Measurements from ENCODE around the gene MBOAT7.

MBOAT7 gene

DNA sequence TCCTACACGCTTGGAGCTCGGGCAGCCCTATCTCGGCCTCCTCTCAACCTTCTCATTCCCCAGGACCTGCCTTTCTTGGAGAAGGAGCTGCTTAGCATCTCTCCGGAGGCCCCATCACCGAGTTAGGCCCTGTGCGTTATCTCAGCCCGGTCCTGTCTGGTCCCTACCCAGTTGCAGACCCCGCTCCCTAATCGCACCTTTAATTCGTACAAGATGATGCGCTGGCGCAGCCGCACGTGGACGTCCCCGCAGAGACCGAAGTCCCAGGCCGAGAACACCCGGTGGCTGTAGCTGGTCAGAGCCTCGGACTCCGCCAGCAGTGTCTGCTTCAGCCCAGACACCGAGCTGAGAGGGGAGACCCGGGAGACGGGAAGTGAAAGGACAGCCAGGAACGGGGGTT lies 24.2 kb downstream of the MBOAT7 start:
- no peak overlapping the region for H3K4me3 ChIP-seq (ENCODE audit: low read depth, low read length)

DNA sequence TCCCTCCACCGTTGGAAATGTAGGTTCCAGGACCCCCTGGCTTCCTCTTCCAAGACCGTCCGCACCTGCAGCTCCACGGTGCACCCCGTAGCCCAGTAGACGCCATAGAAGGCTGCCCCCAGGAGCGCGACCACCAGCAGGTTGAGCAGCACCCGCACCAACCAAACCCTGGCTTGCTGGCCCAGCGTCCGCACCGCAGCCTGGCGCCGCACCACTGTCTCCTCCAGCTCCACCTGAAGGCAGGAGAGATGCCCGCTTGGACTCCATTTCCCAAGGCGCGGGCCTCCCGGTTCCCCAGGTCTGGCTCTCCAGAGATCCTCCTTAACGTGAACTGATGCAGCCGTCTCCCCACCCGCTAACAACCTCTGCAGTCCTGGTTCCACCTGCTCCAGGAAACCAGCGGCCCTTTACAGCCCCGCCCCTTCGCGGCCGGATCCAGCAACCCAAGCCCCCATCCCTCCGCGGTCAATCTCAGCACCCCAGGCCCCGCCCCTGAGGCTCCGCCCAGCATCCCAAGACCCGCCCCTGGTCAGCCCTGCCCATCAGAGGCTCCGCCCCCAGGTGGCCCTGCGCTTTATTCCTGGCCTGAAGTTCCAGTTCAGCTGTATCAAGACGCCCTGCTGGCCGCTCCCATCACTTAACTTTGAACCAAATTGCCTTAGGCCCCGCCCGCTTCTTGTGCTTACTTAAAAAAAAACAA lies 24.9 kb downstream of the MBOAT7 start:
- peak overlapping the region; percentile 14 for H3K4me3 ChIP-seq (ENCODE audit: low read depth, low read length)

GRCh38 chr19:54162884-54163283 lies 26.5 kb downstream of the MBOAT7 start:
- peak overlapping the region; percentile 45 for H3K4me3 ChIP-seq (ENCODE audit: low read depth, low read length)

DNA sequence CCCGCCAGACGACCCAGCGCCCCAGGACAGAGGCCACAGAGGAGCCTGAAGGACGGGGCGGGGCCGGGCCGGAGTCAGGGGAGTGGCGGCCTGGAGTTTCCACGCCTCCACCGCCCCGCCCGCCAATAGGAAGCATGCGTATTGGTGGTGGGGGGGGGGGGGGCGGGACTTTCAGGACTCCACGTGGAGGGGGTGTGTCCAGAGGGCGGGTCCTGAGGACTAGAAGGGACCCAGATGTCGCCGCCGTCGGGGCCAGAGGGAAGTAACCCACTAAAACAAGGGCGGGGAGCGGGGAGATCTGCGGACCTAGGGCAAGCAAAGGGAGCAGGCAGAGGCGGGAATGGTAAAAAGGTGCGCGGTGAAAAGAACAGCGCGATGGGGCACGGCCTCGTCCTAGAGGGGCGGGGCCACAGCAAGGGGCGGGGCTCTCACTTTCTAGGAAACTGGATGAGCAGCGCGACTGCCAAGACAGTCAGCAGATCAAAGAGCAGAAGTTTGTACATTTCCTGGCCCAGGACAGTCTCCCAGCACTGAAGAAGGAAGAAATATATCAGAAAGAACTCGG lies 27.1 kb downstream of the MBOAT7 start:
- peak overlapping the region; percentile 45 for H3K4me3 ChIP-seq (ENCODE audit: low read depth, low read length)

GRCh38 chr19:54160854-54161253 lies 28.5 kb downstream of the MBOAT7 start:
- no peak overlapping the region for H3K4me3 ChIP-seq (ENCODE audit: low read depth, low read length)

DNA sequence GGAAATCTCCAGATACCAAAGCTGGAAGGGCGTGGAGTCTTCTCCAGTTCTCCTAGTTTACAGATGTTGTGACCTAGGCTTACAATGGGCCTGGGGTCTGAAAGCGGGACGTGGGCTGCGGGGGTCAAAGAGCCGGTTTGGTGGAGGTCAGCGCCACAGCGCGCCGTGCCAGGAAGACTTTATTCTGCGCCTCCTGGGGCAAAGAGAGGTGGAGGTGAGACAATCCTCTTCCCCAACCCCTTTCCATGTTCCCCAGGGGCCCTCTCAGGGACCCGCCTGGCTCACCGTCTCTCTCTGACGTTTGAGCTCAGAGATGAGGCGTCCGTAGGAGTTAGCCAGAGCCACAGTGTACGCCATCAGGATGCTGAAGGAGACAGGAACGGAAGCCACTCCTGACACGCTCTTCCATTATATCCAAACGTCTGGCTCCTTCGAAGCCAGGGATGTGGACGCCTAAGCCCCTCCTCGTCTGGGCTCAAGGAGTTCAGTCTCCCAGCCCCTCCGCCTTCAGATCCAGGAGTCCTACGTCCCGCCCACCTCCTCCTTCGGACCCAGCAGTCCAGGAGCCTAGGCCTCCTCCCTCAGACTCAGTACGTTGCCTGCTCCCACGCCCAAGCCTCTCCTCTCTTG lies 29.1 kb downstream of the MBOAT7 start:
- H3K4me3 ChIP-seq (ENCODE audit: low read depth, low read length), result peak overlapping the region; percentile 73

- peak within 1 kb of the TSS; percentile 91 for H3K4me3 ChIP-seq (ENCODE audit: low read depth, low read length)
Measured at GRCh38 chr19:54159352-54160181, 29.8 kb downstream of the MBOAT7 start, which contains the start of gene LENG1. Gene LENG1, minus strand, starts transcription at chr19:54159721. Its CDS starts 26 bp downstream, at chr19:54159695.

DNA sequence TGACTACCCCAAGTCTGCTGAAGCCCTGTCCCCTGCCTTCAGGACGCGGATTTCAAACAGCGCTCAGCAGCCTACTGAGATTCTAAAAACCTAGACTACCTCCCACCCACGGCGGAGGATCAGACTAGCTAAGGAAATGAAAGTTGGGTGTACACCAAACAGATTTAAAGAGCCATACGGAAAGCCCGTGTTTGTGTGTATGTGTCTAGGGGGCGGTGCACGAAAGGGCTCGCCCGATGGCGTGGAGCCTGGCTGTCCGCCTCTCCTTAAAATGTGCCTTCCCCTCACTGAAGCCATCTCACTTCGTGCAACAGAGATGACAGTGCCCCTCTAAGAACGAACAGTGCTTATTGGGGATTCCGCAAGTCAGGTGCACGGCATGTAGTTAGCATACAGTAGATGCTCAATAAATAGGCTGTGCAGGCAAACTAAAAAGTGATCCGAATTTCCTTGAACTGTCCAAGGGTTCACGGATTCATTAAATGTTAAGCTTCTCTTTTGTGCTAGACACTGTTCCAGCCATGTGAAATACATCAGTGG lies 30.5 kb downstream of the MBOAT7 start:
- peak overlapping the region; percentile 91 for H3K4me3 ChIP-seq (ENCODE audit: low read depth, low read length)

GRCh38 chr19:54156953-54157352 lies 32.4 kb downstream of the MBOAT7 start:
- H3K4me3 ChIP-seq (ENCODE audit: low read depth, low read length), result no peak overlapping the region

DNA sequence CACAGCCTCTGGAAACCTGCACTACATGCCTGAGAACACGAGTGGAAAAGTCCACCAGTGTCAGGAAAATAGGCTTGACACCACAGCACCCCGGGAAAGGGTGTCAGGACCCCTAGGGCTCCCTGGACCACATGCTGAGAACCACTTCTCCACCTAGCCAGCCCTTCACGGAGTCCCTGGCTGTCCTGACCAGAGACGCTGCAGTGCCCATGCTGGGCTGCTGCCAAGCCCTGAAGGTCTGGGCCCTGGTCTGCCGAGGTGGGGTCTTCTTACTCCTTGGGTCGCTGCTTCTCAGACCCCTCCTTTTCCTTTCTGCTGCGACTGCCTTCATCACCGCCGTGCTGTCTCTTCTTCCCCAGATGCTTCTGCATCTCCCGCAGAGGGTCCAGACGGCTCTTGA lies 32.9 kb downstream of the MBOAT7 start:
- no peak overlapping the region for H3K4me3 ChIP-seq (ENCODE audit: low read depth, low read length)

DNA sequence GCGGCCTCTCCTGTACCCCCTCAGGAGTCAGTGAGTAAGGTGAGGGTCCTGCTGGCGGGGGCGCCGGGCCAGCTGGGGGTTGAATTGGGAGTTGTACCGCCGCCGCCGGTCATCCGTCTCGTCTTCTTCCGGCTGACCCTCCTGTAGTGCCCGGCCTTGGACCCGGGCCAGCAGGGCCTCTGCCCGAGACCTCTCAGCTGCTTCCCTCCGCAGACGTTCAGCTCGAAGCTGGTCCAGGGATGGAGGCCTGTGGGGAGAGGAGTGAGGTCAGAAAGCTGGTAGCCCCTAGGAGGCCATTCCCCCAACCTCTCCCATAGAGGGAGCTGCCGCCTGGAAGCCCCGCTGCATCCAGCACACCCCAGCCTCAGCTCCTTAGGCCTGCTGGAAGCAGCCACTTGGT lies 33.7 kb downstream of the MBOAT7 start:
- H3K4me3 ChIP-seq (ENCODE audit: low read depth, low read length), result no peak overlapping the region

DNA sequence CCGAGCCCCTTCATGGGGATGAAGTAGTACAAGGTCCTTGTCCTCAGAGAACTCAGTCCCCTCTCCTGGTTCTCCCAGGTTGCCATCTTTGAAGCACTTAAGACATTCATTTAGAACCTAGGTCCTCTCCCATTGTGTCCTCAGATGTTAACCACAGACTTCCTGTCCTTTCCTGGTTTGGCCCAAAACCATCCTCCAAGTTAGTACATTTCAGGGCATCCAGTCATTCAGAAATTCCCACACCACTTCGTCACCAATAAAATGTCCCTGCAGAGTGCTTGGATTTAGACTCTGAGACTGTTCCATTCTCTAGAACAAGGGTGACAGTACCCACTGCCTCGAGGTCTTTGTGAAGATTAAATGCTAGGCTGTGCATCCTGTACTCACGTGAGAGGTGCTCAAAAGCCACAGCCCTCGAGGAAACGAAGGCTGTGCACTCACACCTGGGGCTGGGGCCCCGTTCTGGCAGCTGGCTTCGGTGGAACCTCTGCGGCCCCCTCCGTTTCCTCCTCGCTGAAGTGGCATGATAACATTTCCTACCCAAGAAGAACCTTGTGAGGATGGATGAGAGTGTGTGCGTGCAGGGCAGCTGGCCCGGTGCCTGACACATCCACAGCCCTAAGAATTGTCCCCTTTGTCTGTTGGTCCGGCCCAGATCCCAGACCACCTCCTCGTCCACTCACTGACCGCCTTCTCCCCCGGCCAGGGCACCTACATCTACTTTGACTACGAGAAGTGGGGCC lies 34.6 kb downstream of the MBOAT7 start:
- H3K4me3 ChIP-seq (ENCODE audit: low read depth, low read length), result no peak overlapping the region

- no peak overlapping the region for H3K4me3 ChIP-seq (ENCODE audit: low read depth, low read length)
Measured at GRCh38 chr19:54153731-54154326, 35.6 kb downstream of the MBOAT7 start.

DNA sequence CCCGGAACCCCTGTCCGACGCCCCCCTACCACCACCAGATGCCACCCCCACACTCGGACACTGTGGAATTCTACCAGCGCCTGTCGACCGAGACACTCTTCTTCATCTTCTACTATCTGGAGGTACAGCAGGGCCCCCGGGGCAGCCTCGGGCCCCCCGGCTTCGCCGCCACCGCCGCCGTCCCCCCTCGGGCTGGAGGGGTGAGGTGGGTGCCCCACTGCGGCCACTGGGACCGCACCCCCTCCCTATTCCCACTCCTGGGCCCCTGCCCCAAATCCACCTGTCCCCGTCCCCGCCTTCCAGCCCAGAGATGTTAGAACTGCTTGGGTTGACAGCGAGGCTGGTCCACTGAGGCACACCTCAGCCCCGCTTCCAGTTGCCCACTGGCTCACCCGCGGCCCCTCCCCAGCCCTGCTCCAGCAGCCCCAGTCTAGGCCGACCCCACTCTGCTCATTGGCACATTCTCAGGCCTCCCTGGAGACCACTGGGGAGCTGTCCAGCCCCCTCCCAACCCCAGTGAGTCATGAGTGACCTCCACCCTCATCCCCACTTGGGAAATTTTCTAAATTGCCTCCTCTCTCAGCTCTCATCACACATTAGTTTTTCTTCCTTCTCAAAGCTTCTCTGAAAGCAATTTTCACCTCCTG lies 36.4 kb downstream of the MBOAT7 start:
- H3K4me3 ChIP-seq (ENCODE audit: low read depth, low read length), result no peak overlapping the region

- H3K4me3 ChIP-seq (ENCODE audit: low read depth, low read length), result no peak overlapping the region
Measured at GRCh38 chr19:54152267-54152666, 37.1 kb downstream of the MBOAT7 start.

DNA sequence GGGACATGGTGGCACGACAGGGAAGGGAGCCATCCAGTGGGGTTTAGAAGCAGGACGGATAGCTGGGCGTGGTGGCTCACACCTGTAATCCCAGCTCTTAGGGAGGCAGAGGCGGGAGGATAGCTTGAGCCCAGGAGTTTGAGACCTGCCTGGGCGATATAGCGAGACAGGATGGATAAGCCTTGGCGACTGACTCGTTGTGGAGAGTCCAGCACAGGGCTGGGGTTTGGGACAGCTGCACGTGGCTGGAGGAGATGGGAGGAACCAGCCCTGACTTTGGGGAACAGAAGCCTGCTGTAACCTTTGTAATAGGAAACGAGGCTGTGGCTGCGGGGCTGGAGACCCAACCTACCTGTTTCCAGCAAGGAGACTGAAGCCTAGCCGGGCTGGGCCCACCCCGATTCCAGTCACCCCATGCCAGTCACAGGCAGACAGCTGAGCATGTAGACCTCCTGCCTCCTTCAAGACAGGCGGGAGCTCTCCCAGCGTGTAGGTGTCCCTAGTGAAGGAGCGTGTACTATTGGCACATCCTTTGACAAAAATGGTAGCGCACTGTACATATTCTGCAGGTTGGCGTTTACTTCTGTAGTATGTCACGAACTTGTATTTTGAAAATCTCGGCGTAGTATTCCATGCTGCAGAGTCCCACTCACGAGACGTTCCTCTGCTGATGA lies 37.9 kb downstream of the MBOAT7 start:
- H3K4me3 ChIP-seq (ENCODE audit: low read depth, low read length), result no peak overlapping the region

GRCh38 chr19:54149021-54149812 lies 40.2 kb downstream of the MBOAT7 start:
- no peak overlapping the region for H3K4me3 ChIP-seq (ENCODE audit: low read depth, low read length)

DNA sequence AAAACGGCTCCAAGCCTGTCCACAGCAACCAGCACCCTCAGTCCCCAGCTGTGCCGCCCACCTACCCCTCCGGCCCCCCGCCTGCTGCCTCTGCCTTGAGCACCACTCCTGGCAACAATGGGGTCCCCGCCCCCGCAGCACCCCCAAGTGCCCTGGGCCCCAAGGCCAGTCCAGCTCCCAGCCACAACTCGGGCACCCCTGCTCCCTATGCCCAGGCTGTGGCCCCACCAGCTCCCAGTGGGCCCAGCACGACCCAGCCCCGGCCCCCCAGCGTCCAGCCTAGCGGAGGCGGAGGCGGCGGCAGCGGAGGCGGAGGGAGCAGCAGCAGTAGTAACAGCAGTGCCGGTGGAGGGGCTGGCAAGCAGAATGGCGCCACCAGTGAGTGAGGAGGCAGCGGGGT lies 41.2 kb downstream of the MBOAT7 start:
- H3K4me3 ChIP-seq (ENCODE audit: low read depth, low read length), result no peak overlapping the region

Data from iPS-11a (cell line).